Activated T-cell treated with anti-CD3 and anti-CD28 coated beads for 1 hour (primary cell): ENCODE data around the gene NQO2.
"Not testable (repeated sequence)": the region's sequence is repeated elsewhere in the genome, so short reads cannot be mapped to it uniquely, and the experiment has no call there.

Source experiments
- DNase-seq: peaks from one replicate; pipeline ENCODE4 v3.0.0-alpha.2; 2020; ENCODE audit warnings: low read depth

NQO2 gene

DNA sequence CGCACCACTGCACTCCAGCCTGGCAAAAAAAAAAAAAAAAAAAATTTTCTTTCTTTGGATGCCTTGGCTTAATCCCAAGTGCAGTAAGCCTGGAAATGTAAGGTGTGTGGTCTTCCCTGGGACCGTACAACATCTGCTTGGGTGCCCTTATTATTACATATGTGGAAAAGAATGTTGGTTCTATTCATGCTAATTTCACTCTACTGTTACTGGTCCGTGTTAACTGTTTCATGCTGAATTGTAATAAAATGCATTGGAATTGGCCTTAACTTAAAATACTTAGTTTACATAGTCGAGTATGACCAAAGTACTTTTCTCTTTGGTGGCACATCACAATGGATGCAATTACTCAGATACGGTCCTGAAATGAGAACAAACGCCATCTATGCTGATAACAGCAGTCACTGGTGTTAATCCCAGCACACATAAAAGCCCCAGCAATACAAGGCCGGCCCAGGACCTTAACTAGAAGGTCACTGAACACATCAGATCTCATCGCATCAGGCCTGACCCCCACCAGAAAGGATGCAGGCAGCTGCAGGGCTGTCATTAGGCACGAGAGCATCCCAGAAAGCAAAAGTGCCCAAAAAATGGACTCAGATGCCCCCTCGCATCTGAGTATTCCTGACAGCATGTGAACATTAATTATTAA lies 29.5 kb upstream of the NQO2 start:
- DNase-seq = no peak

DNA sequence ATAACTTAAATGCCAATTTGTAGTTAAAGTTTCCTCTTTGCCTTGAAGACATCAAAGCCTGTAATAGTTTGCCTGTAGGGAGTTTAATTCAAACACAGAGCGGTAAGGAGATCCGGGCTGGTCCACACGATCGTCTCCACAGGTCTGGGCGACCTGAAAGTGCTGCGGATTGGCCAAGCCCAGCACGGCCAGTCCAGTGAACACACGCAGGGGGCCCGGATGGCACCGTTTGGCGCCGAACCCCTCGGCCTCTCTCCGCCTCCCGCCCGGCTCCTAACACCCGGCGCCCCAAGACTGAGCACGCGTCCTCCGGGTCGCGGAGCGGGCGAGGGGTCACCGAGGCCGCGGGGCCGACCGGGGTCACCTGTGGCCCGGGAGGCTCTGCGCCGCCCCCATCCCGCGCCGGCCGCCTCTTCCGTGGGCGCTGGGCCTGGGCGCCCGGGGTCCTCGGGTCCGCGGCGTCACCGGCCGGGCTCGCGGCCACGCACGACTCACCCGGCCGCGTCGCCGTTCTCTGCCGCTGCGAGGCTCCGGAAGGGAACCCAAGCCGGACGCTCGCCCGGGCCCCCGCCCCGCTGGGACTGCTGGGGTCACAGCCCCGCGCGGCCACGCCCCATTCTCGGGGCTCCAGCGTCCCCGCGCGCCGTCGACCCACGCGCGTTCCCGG lies 28.8 kb upstream of the NQO2 start:
- peak; percentile 35 for DNase-seq

DNA sequence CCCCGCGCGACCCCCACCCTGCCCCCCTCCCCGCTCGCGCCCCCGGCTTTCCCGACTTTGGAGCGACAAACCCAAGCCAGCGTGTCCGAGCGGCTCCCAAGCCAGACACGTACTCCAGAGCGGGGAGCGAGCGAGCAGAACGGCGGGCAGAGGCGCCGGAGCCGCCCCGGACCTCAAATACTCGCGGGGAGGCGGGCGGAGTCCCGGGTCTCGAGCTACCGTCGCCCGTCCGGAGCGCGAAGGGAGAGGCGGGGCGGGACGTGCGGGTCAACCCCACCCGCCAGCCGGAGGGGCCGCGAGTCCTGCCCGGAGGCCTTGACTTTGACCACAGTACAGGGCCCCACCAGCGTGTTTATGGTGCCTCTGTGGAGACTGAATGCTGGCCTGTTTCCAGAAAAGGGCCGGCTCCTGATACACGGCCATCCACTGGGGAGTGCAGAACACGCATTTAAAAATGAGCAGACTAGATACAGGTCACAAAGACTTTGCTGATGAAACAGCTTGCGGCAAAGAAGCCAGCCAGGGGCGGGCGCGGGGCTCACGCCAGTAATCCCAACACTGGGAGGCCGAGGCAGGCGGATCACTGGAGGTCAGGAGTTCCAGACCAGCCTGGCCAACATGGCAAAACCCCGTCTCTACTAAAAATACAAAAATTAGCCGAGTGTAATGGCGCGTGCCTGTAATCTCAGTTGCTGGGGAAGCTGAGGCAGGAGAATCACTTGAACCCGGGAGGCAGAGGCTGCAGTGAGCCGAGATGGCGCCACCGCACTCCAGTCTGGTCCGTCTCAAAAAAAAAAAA lies 28.1 kb upstream of the NQO2 start, which contains the start of gene SERPINB6:
Gene SERPINB6, minus strand, starts transcription at position 148 of the 799 bp plus-strand sequence. CDS start 12,235 bp downstream, outside the sequence.
- peak; percentile 21 for DNase-seq

DNA sequence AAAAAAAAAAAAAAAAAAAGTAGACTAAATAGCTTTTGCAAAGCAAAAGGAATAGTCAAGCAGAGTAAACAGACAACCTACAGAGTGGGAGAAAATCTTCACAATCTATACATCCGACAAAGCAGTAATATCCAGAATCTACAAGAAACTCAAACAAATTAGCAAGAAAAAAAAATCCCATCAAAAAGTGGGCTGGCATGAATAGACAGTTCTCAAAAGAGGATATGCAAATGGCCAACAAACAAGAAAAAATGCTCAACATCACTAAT lies 27.5 kb upstream of the NQO2 start:
- not testable (repeated sequence) for DNase-seq

GRCh38 chr6:2972685-2973084 lies 27.0 kb upstream of the NQO2 start:
- not testable (repeated sequence) for DNase-seq

DNA sequence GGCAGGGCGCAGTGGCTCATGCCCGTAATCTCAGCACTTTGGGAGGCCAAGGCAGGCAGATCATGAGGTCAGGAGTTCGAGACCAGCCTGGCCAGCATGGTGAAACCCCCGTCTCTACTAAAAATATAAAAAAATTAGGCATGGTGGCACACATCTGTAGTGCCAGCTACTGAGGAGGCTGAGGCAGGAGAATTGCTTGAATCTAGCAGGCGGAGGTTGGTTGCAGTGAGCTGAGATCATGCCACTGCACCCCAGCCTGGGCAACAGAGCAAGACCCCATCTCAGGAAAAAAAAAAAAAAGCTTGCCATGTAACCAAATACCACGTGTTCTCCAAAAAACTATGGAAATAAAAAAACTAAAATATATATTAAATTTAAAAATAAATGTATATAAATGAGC lies 26.5 kb upstream of the NQO2 start:
- not testable (repeated sequence) for DNase-seq

GRCh38 chr6:2973676-2974075 lies 26.0 kb upstream of the NQO2 start:
- no peak for DNase-seq

DNA sequence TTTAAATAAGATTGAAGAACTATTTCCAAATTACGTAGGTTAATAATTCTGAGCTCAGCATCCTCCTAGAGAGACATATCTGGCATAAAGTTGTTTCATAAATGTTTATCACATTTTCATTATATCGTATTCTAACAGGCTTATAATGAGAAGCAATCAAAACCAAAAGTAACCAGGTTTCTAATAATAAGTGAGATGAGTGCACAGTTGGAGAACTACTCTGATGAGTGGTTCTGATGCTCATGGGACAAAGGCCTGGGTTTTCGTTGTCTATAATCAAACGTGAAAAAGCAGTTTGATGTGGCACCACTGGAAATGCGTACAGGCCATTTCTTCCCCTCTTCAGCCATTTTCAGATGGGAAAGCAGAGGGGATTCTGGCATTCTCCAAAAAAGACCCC lies 23.6 kb upstream of the NQO2 start:
- DNase-seq = no peak

DNA sequence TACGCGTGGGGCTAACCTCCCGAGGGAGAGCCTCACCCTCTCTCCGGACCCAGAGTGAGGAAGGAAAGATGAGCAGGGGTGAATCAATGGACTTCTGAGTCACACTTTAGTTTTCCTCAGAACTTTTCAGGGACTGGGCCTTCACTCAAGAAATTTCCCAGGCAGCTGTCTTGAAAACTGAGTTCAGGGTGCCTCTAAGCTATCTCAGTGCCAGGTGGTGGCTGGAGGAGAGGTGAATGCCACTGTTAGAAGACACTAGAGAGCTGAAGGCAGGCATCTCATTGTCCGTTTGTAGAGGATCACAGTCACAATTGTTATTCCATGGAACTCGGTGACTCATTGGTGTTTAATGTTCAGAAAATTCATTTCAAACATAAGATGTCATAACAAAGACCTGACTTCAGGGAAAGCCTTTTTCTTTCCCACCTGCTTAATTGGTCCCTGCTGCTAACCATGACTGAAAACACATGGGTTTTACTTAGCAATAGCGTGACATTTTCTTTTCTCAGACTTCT lies 23.1 kb upstream of the NQO2 start:
- no peak for DNase-seq

- no peak for DNase-seq
Observed at GRCh38 chr6:2977290-2977689, 22.4 kb upstream of the NQO2 start.

DNA sequence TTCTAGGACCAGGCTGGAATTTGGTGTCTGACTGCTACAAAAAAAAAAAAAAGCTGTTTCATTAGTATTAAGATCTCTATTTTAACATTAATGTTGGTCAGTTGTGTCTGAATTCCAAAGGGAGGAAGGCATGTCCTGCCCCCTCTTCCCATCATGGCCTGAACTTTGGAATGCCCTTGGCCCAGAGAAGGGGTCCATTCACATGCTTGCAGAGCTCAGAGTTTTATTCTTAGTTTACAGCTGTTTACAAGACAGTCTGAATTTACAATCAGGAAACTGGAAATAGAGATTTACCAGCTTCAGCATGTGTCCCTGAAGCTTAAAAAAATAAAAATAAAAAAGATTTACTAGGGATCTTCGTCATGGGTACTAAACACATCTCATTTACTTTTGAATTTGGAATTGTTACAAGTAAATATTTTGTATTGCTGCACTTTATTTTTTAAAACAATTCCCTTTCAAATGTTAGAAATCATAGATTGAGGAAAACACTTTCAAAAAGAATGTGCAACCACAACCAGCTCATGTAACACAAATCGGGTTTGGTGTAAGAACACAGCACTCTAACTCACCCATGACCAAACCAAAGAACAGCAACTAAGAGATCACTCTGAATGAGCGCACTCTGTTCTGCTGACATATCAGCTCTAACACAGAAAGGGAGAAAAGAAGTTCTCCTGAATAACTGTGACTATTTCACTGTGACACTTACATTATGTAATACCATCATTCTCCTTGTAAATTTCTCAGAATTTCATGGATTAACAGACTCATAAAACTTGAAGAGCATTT lies 21.7 kb upstream of the NQO2 start:
- DNase-seq = no peak

DNA sequence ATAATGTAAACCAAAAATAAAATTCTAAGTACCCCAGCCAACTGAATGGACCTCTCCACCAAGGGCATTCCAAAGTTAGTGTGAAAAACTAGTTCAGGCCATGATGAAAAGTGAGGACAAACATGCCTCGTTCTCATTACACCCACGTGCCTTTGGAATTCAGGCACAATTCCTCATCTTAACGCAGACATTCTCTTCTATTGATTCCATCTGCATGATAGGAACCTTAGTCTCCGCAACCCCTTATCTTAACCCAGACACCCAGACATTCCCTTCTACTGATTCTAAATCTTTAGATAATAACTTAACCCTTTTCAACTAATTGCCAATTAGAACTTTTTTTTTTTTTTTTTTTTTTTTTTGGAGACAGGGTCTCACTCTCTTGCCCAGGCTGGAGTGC lies 20.8 kb upstream of the NQO2 start:
- no peak for DNase-seq

DNA sequence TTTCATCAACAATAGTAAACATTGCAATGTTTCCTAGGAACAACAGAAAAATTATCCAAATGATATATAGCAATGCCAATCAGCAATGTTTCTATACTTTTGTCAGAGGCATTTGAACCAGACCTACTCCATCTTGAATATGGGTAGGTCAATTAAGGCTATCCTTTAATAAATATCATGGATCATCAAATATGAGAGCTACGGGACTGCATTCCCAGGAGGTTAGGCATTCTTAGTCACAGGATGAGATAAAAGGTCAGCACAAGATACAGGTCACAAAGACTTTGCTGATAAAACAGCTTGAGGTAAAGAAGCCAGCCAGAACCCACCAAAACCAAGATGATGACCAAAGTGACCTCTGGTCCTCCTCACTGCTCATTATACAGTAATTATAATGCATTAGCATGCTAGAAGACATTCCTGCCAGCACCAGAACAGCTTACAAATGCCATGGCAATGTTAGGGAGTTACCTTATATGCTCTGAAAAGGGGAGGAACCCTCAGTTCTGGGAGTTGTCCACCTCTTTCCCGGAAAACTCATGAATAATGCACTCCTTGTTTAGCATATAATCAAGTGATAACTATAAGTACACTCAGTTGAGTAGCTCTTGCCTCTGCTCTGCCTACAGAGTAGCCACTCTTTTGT lies 19.8 kb upstream of the NQO2 start:
- no peak for DNase-seq

GRCh38 chr6:2980465-2980855 lies 19.2 kb upstream of the NQO2 start:
- no peak for DNase-seq

- DNase-seq = no peak
Observed at GRCh38 chr6:2982426-2983117, 17.1 kb upstream of the NQO2 start.

DNA sequence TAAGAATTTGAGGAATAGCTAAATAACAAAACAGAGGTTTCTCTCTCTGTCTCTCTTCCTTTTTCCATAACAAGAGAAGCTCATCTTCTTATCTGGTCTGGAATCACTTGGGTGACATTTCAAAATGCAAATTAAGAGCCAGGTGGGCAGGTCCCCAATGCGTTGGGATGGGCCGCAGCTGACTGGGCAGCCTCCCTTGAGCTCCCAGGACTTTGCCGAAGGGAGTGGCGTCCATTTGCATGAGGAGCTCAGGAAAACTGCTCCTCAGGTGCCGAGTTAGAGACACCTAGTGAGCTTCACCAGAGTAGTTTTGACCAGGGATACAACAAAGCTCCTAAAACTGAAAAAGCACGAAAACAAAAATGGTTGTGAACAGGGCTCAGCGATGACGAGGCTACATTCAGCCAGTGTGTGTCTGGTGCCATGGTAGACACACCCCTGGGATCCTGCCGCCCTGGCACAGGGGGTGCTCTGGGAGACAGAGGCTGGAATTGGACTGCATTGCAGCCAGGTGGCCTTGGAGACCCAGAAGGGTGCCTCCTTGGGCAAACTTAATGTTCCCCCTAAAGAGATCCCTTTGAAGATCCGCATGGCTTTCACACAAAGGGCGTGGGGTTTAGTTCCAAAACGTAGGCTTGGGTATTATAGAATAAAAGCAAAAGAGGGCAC lies 14.8 kb upstream of the NQO2 start:
- no peak for DNase-seq

DNA sequence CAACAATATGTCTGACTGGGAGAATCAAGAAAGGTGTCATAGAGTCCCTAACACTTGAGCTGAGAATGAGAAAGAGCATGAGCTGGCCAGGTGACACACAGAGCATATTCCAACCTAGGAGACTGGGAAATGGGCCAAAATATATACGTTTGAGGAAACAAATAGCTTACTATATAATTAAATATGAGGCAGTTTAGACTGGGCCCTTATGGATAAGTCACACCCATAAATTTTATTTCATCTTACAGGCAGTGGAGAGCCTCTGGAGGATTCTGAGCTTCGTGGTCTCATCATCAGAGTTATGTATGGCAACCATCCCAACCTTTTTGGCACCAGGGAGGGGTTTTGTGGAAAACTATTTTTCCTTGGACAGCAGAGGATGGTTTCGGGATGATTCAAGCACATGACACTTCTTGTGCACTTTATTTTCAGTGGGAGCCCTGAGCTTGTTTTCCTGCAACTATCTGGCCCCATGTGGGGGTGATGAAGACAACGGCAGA lies 12.9 kb upstream of the NQO2 start:
- no peak for DNase-seq

- DNase-seq = no peak
Observed at GRCh38 chr6:2988094-2988425, 11.6 kb upstream of the NQO2 start.

GRCh38 chr6:2988426-2989331 lies 11.0 kb upstream of the NQO2 start:
- DNase-seq = peak; percentile 64
